Body of pancreas (tissue), 4 donors: ENCODE results near the gene SMG5. TPM values are rescaled to one million over a fixed set of nuclear protein-coding genes. Genes with fewer than 3 reads are reported as not detected.
"Not testable (repeated sequence)": the region's sequence is repeated elsewhere in the genome, so short reads cannot be mapped to it uniquely, and the experiment has no call there.

Experiments used
- ATAC-seq: fragments of 150-250 bp; one replicate; pipeline ENCODE4 v1.9.1; 2016
- DNase-seq, 4 donors: peaks; one replicate each; pipeline ENCODE4 v3.0.0-alpha.2; 2019
- H3K27ac ChIP-seq, 4 donors: fragments of 200-600 bp; sonication (generic); 1 replicate in 3 of 4; 2 replicates in 1 of 4; pipeline versions ENCODE4 v1.5.1 to v1.6.1; 2016 to 2019; ENCODE audit warnings: mild to moderate bottlenecking in 1 of 4, mixed read lengths in 1 of 4, moderate library complexity in 1 of 4
- H3K27me3 ChIP-seq, 2 donors: fragments of 200-600 bp; sonication (generic); one replicate each; pipeline ENCODE4 v1.6.0; 2016; ENCODE audit warnings: mild to moderate bottlenecking in 1 of 2
- H3K36me3 ChIP-seq, 2 donors: fragments of 200-600 bp; sonication (generic); replicated peaks in 1 of 2; 2 replicates each; pipeline ENCODE4 v1.5.1; 2016; ENCODE audit warnings: low read depth in 2 of 2; ENCODE audit not compliant: insufficient read depth in 1 of 2
- H3K4me1 ChIP-seq: fragments of 200-600 bp; sonication (generic); one replicate; pipeline ENCODE4 v1.6.0; 2016
- H3K4me3 ChIP-seq, 2 donors: fragments of 200-600 bp; sonication (generic); 1 replicate in 1 of 2; 2 replicates in 1 of 2; pipeline ENCODE4 v1.5.1; 2016 to 2019
- H3K9me3 ChIP-seq, 3 donors: fragments of 200-600 bp; sonication (generic); 1 replicate in 2 of 3; 2 replicates in 1 of 3; pipeline ENCODE4 v1.5.1; 2016
- CTCF ChIP-seq, 7 experiments: fragments of 450-650 bp in 4 of 7; fragments of 200-600 bp in 3 of 7; sonication (generic) in 3 of 7; IDR thresholded peaks; one replicate each; pipeline ENCODE4 v1.5.1; 2016 to 2019; ENCODE audit warnings: antibody characterized with exemption in 7 of 7
- POLR2A ChIP-seq, 3 donors: fragments of 450-650 bp; IDR thresholded peaks; one replicate each; pipeline ENCODE4 v1.6.1; 2016; ENCODE audit warnings: antibody characterized with exemption in 3 of 3, mild to moderate bottlenecking in 2 of 3
- WGBS, 2 donors: methylation state at CpG; one replicate each; pipeline ENCODE4 v1.1.5; 2017; 5-methylcytosine and 5-hydroxymethylcytosine counted together
- intact Hi-C: fragments of 100-400 bp; cut with DNase I; formaldehyde crosslinking; loops from one replicate; pipeline ENCODE4 v1.15.1; 2023
- total RNA-seq, 2 donors: library from RNA; depleted of rRNA; stranded (reverse); fragments of >200 nt; gene quantifications; one replicate each; pipeline ENCODE4 v1.1.0, GENCODE V29; 2016

SMG5 gene
- 10 to 100 TPM; 28.3 to 35.6 TPM for total RNA-seq

- intact Hi-C loops, result no loop called here
- Histone ChIP-seq H3K4me3 (peak within 1 kb of the TSS; percentile 82 to 96), H3K36me3 (peaks cover 0 to 5% of the 10 kb centered on the region in 2 donors), H3K9me3 (no peaks in the 10 kb centered on the region), H3K27ac (peak within 1 kb of the TSS; percentile 67 to 92 (median 84)), H3K27me3 (no peaks in the 10 kb centered on the region), H3K4me1 (peaks cover 25% of the 10 kb centered on the region)
- peak; percentile 75 to 92 (median 90) for TF ChIP-seq POLR2A (IDR thresholded peaks at IDR 0.05)
- no peak for TF ChIP-seq CTCF (IDR thresholded peaks at IDR 0.05)
- 0 to 1% methylated on average over 31 to 36 of the region's 50 CpGs for WGBS, 2 donors
- DNase-seq (peak; percentile 96 to 98 (median 98)), ATAC-seq (peak; percentile 98)
Measured at GRCh38 chr1:156282479-156283222, at the start of gene SMG5. TSS of gene SMG5 (minus strand) at chr1:156282825. CDS start at chr1:156282680, 145 bp downstream.

- H3K4me1 ChIP-seq, DNase-seq, H3K4me3 ChIP-seq, H3K27me3 ChIP-seq, H3K9me3 ChIP-seq, H3K27ac ChIP-seq, intact Hi-C loops, ATAC-seq: not testable (repeated sequence)
- 93% methylated on average over 9 of the region's 9 CpGs for WGBS, 2 donors
- H3K36me3 ChIP-seq, result peaks cover 10 to 37% of the 10 kb centered on the region in 2 donors
Measured at GRCh38 chr1:156323179-156323578, 40.6 kb upstream of the SMG5 start.

GRCh38 chr1:156320560-156320959 lies 37.9 kb upstream of the SMG5 start:
- Histone ChIP-seq H3K4me1 (no peaks in the 10 kb centered on the region), H3K27me3 (no peaks in the 10 kb centered on the region), H3K9me3 (no peaks in the 10 kb centered on the region), H3K36me3 (peaks cover 26 to 61% of the 10 kb centered on the region in 2 donors), H3K4me3 (no peak overlapping the region), H3K27ac (no peak overlapping the region)
- intact Hi-C loops, result no loop called here
- WGBS, 2 donors, result 74 to 80% methylated on average over 3 of the region's 3 CpGs
- no peak for DNase-seq
- TF ChIP-seq CTCF (IDR thresholded peaks at IDR 0.05), result no peak
- TF ChIP-seq POLR2A (IDR thresholded peaks at IDR 0.05), result no peak
- ATAC-seq, result no peak

GRCh38 chr1:156319664-156320063 lies 37.0 kb upstream of the SMG5 start:
- no peak for DNase-seq
- 87 to 92% methylated on average over 1 of the region's 1 CpG for WGBS, 2 donors
- Histone ChIP-seq H3K4me1 (no peaks in the 10 kb centered on the region), H3K27me3 (no peaks in the 10 kb centered on the region), H3K9me3 (no peaks in the 10 kb centered on the region), H3K36me3 (peaks cover 26 to 66% of the 10 kb centered on the region in 2 donors), H3K27ac (no peak overlapping the region), H3K4me3 (no peak overlapping the region)
- intact Hi-C loops, result no loop called here
- TF ChIP-seq POLR2A (IDR thresholded peaks at IDR 0.05), result no peak
- TF ChIP-seq CTCF (IDR thresholded peaks at IDR 0.05), result peak in 6 of 7 experiments; percentile 29 to 41 (median 36)
- no peak for ATAC-seq

- Histone ChIP-seq H3K27me3 (no peaks in the 10 kb centered on the region), H3K36me3 (peaks cover 26 to 66% of the 10 kb centered on the region in 2 donors)
Measured at GRCh38 chr1:156316909-156317308, 34.3 kb upstream of the SMG5 start.

More at GRCh38 chr1:156316909-156317308, 34.3 kb upstream of the SMG5 start:
- no peak for DNase-seq
- H3K4me1 ChIP-seq, result no peaks in the 10 kb centered on the region
- H3K4me3 ChIP-seq, result no peak overlapping the region
- WGBS, 2 donors, result 86 to 87% methylated on average over 7 of the region's 7 CpGs
- no peaks in the 10 kb centered on the region for H3K9me3 ChIP-seq
- ATAC-seq, result no peak
- H3K27ac ChIP-seq, result no peak overlapping the region
- TF ChIP-seq CTCF (IDR thresholded peaks at IDR 0.05) (no peak), POLR2A (IDR thresholded peaks at IDR 0.05) (no peak)
- intact Hi-C loops, result no loop called here
